VCaP (cell line): ENCODE results near the gene INS.
A peak's percentile ranks its signal among the peaks of the same experiment; 100 is the strongest.

Experiments
- H3K27ac ChIP-seq: fragments of 450-650 bp; 2 replicates; pipeline ENCODE4 v1.5.1; 2017
- CTCF ChIP-seq: fragments of 450-650 bp; conservative IDR thresholded peaks from 2 replicates; pipeline ENCODE4 v1.5.1; 2017; ENCODE audit warnings: mild to moderate bottlenecking, moderate library complexity

Gene INS

GRCh38 chr11:2143799-2144543, 17.0 kb downstream of the INS start:
- peak; percentile 50 for TF ChIP-seq CTCF
- H3K27ac ChIP-seq: no peak overlapping the region

GRCh38 chr11:2143477-2143798, 17.6 kb downstream of the INS start:
- H3K27ac ChIP-seq: no peak overlapping the region
- TF ChIP-seq CTCF: no peak

GRCh38 chr11:2142762-2143202, 18.2 kb downstream of the INS start:
- no peak for TF ChIP-seq CTCF
- H3K27ac ChIP-seq: no peak overlapping the region

- H3K27ac ChIP-seq: no peak overlapping the region
- TF ChIP-seq CTCF: no peak
Observed at GRCh38 chr11:2142300-2142759, 18.7 kb downstream of the INS start.

GRCh38 chr11:2140411-2141400, 20.3 kb downstream of the INS start:
- H3K27ac ChIP-seq: no peak overlapping the region
- TF ChIP-seq CTCF: no peak

- H3K27ac ChIP-seq: no peak overlapping the region
- no peak for TF ChIP-seq CTCF
Observed at GRCh38 chr11:2139621-2140337, 21.2 kb downstream of the INS start.

- TF ChIP-seq CTCF: 0 out of 2 replicates have a peak, but pooled peaks have one; percentile 8
- no peak within 1 kb of the TSS for H3K27ac ChIP-seq
Observed at GRCh38 chr11:2139123-2139521, 21.9 kb downstream of the INS start, which contains the start of gene IGF2. TSS of gene IGF2 (minus strand) at chr11:2139389. CDS start at chr11:2135523, 3,866 bp downstream.
